ENCODE data around the gene FMNL2.

DNA sequence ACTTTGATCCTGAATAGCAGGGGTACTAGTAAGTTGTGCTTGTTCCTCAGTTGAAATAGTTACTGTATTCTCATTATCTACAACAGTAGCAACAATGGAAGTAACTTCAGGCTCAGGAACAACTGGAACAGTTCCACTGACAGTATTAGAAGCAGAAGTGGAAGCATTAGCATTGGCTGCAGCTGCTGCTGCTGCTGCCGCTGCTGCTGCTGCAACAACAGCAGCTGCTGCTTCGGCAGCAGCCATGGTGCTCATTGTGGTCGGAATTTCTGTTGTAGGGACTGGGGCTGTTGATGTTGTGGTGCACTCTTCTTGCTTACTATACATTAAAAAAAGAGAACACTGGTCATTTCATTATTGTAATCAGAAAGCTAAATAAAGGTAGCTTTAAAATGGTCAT lies 341.5 kb downstream of the FMNL2 start:
- TF ChIP-seq, protein P1, sequence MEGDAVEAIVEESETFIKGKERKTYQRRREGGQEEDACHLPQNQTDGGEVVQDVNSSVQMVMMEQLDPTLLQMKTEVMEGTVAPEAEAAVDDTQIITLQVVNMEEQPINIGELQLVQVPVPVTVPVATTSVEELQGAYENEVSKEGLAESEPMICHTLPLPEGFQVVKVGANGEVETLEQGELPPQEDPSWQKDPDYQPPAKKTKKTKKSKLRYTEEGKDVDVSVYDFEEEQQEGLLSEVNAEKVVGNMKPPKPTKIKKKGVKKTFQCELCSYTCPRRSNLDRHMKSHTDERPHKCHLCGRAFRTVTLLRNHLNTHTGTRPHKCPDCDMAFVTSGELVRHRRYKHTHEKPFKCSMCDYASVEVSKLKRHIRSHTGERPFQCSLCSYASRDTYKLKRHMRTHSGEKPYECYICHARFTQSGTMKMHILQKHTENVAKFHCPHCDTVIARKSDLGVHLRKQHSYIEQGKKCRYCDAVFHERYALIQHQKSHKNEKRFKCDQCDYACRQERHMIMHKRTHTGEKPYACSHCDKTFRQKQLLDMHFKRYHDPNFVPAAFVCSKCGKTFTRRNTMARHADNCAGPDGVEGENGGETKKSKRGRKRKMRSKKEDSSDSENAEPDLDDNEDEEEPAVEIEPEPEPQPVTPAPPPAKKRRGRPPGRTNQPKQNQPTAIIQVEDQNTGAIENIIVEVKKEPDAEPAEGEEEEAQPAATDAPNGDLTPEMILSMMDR (IDR thresholded peaks at IDR 0.05): no peak
- no peak for TF ChIP-seq POLR2A (IDR thresholded peaks at IDR 0.05)

Data from thyroid gland (tissue), 4 donors.